GM19193 (cell line): ENCODE measurements around the gene RRAS.

Source experiments
- POLR2A ChIP-seq: IDR thresholded peaks from 4 replicates; pipeline ENCODE4 v1.6.1; 2011; ENCODE audit not compliant: insufficient read depth, insufficient read length; ENCODE audit errors: extremely low read depth

The RRAS gene

DNA sequence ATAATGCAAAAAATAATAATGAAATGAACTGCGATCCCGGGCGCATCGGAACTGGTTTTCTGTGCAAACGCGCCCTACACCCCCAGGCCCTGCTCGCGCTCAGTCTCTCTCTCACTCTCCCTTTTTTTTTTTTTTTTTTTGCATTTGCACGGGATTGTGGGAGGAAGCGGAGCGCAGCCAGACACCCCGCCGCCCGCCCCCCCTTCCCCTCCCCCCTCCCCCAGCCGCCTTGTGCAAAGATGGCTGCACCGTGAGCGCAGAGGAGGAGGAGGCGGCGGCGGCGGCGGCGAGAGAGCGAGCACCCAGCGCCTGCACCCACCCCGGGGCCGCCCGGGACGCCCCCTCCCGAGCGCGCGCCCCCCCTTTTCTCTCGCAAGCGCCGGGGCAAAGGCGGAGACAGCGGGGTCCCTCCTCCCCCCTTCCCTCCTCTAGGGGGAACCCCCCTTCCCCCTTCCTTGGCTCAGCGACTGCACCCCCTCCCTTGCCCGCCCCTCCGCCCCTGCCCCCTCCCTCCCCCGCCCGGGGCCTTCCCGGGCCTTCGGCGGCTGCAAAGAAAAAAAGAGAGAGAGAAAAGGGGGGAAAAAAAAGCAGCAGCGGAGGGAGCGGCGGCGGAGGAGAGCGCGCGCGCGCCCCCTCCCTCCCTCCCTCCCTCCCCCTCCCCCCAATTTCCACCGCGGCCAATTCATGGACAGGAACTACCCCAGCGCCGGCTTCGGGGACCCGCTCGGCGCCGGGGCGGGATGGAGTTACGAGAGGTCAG, 48.8 kb downstream of the RRAS start, which contains the start of gene PRR12:
TSS of gene PRR12 (plus strand) at position 212 of the 760 bp plus-strand sequence. CDS start at position 685, 473 bp downstream.
- no peak for TF ChIP-seq POLR2A

- TF ChIP-seq POLR2A: peak; percentile 91
Observed at GRCh38 chr19:49590071-49590970, 49.6 kb downstream of the RRAS start.

DNA sequence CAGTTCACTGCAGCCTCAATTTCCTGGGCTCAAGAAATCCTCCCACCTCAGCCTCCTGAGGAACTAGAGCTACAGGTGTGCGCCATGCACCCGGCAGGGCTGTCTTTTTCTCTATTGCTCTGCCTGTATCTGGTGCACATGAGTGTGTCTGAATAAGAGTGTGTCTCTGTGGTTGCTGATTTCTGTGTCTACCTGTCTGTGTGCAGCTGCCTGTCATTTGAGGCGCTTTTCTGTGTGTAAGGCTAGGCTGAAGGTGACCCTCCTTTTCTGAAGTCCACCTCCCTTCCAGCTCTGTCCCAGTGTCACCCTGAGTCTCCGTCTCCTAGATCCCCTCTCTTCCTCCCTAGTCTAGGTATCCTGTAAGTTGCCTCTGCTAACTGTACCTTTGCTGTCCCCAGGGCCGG, 50.4 kb downstream of the RRAS start:
- TF ChIP-seq POLR2A: no peak

DNA sequence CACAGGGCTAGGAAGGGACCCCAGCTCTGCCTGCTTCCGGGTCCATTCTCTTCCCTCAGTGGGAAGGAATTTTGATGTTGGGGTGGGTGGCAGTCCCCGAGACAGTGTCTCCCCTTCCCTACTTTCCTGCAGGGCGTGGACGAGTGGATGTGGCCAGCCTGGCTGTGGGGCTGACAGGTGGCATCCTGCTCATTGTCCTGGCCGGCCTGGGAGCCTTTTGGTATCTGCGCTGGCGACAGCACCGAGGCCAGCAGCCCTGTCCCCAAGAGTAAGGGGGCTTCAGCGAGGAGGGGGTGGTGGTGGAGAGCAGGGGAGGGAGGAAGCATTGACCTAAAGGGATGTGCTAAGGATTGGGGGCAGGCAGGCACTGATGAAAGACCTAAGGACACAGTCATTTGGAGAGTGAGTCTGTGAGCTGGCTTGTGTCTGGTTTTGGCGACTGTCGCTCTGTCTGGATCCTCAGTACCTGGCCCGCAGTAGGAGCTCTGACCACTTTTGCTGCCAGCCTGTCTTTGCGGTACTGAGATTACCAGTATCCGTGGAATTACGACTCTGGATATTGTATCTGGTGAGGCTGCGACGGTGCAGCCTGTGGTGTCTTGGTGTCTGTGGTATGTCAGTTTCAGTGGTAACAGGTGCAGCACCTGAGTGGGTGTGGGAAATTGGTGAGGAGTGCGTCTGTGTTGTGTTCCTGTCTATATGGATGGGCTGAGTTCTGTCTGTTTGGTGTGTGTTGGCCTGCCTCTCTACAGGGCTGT, 51.4 kb downstream of the RRAS start:
- no peak for TF ChIP-seq POLR2A

- no peak for TF ChIP-seq POLR2A
Observed at GRCh38 chr19:49587227-49587626, 52.7 kb downstream of the RRAS start.
